HEK293 (cell line): ENCODE results near the gene SCRN2.

Experiments used
- CTCF ChIA-PET: fragments of 350-600 bp; formaldehyde crosslinking; extraction: SDS; loops from one replicate; lab custom pipeline; 2021; ENCODE audit warnings: antibody characterized with exemption; lab: Yijun Ruan, JAX
- POLR2A ChIA-PET: fragments of 300-600 bp; formaldehyde crosslinking; extraction: SDS; loops from one replicate; lab custom pipeline; 2020; ENCODE audit warnings: antibody characterized with exemption, inconsistent platforms; lab: Yijun Ruan, JAX
- H3K27ac ChIP-seq: fragments of 200-500 bp; sonication (Bioruptor generic); 2 replicates; pipeline ENCODE4 v1.5.1; 2014; ENCODE audit warnings: low read depth, low read length, control low read depth, inconsistent platforms; ENCODE audit errors: extremely low read depth
- H3K36me3 ChIP-seq, 2 experiments: fragments of 200-500 bp in 1 of 2; sonication (Bioruptor generic) in 1 of 2; 1 replicate in 1 of 2; 2 replicates in 1 of 2; pipeline ENCODE4 v1.5.1; 2014 to 2017; ENCODE audit warnings: inconsistent platforms in 2 of 2, low read length in 2 of 2; ENCODE audit not compliant: control insufficient read depth in 2 of 2, insufficient read depth in 1 of 2
- H3K4me1 ChIP-seq: fragments of 200-500 bp; sonication (Bioruptor generic); 2 replicates; pipeline ENCODE4 v1.5.1; 2014; ENCODE audit warnings: mild to moderate bottlenecking, low read length, inconsistent platforms; ENCODE audit not compliant: control insufficient read depth, insufficient read depth
- H3K4me3 ChIP-seq: 2 replicates; pipeline ENCODE4 v1.5.1; 2011; ENCODE audit warnings: low read depth, mild to moderate bottlenecking, control low read depth, low read length, moderate library complexity
- H3K9me3 ChIP-seq: fragments of 200-500 bp; sonication (Bioruptor generic); 2 replicates; pipeline ENCODE4 v1.5.1; 2014; ENCODE audit warnings: low read depth, low read length, inconsistent platforms; ENCODE audit not compliant: control insufficient read depth, insufficient read depth
- ZNF175 ChIP-seq: fragments of 450-650 bp; formaldehyde crosslinking; IDR thresholded peaks from 2 replicates; pipeline ENCODE4 v1.5.1; 2016; ENCODE audit warnings: missing biosample characterization, missing genetic modification characterization
- ZNF292 ChIP-seq: fragments of 450-650 bp; formaldehyde crosslinking; IDR thresholded peaks from 2 replicates; pipeline ENCODE4 v1.5.1; 2016; ENCODE audit warnings: low read depth, missing biosample characterization, missing genetic modification characterization, borderline replicate concordance
- ZNF324 ChIP-seq: fragments of 450-650 bp; formaldehyde crosslinking; IDR thresholded peaks from 2 replicates; pipeline ENCODE4 v1.5.1; 2016; ENCODE audit warnings: missing biosample characterization, missing genetic modification characterization
- ZNF366 ChIP-seq: fragments of 450-650 bp; formaldehyde crosslinking; conservative IDR thresholded peaks from 2 replicates; pipeline ENCODE4 v1.5.1; 2016; ENCODE audit warnings: missing biosample characterization, missing genetic modification characterization
- ZNF37A ChIP-seq: fragments of 450-650 bp; IDR thresholded peaks from 2 replicates; pipeline ENCODE4 v1.5.1; 2018; ENCODE audit warnings: missing biosample characterization, missing genetic modification characterization
- ZNF521 ChIP-seq: fragments of 450-650 bp; formaldehyde crosslinking; IDR thresholded peaks from 2 replicates; pipeline ENCODE4 v1.5.1; 2017; ENCODE audit warnings: missing biosample characterization, mild to moderate bottlenecking, missing genetic modification characterization
- ZNF843 ChIP-seq: fragments of 450-650 bp; formaldehyde crosslinking; IDR thresholded peaks from 2 replicates; pipeline ENCODE4 v1.5.1; 2016; ENCODE audit warnings: missing biosample characterization, missing genetic modification characterization
- TF ChIP-seq, protein P1 (sequence below): fragments of 450-650 bp; formaldehyde crosslinking; IDR thresholded peaks from 2 replicates; pipeline ENCODE4 v1.5.1; 2016; ENCODE audit warnings: missing biosample characterization, missing genetic modification characterization, borderline replicate concordance
- TF ChIP-seq, protein P2 (sequence below): fragments of 450-650 bp; formaldehyde crosslinking; IDR thresholded peaks from 2 replicates; pipeline ENCODE4 v1.5.1; 2016; ENCODE audit warnings: missing biosample characterization, missing genetic modification characterization
- TF ChIP-seq, protein P3 (sequence below): fragments of 450-650 bp; formaldehyde crosslinking; IDR thresholded peaks from 2 replicates; pipeline ENCODE4 v1.5.1; 2016; ENCODE audit warnings: missing biosample characterization, missing genetic modification characterization
- TF ChIP-seq, protein P4 (sequence below): fragments of 450-650 bp; formaldehyde crosslinking; IDR thresholded peaks from 2 replicates; pipeline ENCODE4 v1.5.1; 2016; ENCODE audit warnings: missing biosample characterization, missing genetic modification characterization
- TF ChIP-seq, protein P5 (sequence below): fragments of 450-650 bp; formaldehyde crosslinking; IDR thresholded peaks from 2 replicates; pipeline ENCODE4 v1.5.1; 2016; ENCODE audit warnings: missing biosample characterization, missing genetic modification characterization
- TF ChIP-seq, protein P6 (sequence below): fragments of 450-650 bp; formaldehyde crosslinking; IDR thresholded peaks from 2 replicates; pipeline ENCODE4 v1.5.1; 2017; ENCODE audit warnings: missing biosample characterization, missing genetic modification characterization

SCRN2 gene

DNA sequence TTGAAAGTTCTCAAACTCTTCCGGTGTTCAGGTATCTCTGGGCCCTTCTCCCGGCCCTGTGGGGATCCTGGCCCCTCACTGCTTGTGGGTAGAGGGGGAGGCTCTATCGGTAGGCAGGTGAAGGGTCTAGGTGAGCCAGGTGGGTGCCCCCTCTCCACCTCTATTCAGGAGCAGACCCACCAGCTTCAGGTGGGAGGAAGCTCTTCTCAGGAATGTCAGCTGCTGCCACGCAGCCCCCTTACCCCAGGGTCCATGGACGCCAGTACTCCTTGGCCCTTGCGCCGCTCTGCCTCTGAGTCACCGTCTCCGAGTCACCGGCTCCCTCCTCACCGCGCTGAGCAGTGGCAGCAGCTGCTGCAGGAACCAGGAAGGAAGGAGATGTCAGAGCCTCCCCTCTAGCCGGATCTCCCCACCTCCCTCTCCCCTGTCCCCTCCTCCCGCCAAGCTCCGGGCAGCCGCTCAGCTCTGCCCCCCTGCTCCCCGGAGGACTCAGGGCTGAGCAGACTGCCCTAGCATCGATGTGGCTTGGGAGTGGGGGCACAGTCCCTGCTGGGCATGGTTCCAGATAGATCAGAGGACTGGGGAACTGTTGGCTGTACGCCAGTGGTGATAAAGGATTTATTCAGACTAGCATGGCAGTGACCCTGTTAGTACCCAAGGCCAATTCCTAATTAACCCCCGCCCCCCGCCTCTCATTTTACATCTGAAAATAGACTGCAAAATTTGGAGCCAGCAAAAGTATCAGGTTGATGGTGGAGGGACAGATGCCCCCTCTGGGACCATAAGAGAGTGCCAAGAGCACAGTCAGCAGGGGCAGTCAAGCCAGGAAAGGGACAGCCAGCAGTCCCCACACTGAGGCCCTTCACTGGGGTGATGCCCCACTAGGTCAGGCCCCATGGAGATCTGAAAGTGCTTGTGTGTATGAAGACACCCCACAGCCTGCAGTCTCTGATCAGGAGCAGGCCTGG is 19.4 kb downstream of the SCRN2 start, which contains the start of gene OSBPL7 (continued):
- TF ChIP-seq, protein P1, sequence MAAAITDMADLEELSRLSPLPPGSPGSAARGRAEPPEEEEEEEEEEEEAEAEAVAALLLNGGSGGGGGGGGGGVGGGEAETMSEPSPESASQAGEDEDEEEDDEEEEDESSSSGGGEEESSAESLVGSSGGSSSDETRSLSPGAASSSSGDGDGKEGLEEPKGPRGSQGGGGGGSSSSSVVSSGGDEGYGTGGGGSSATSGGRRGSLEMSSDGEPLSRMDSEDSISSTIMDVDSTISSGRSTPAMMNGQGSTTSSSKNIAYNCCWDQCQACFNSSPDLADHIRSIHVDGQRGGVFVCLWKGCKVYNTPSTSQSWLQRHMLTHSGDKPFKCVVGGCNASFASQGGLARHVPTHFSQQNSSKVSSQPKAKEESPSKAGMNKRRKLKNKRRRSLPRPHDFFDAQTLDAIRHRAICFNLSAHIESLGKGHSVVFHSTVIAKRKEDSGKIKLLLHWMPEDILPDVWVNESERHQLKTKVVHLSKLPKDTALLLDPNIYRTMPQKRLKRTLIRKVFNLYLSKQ: no peak
- TF ChIP-seq ZNF843 (tag by site-specific recombination) (no peak; the same call in 1 of the 2 replicates), ZNF37A (tag by site-specific recombination) (peak; percentile 72; the same call in 1 of the 2 replicates), ZNF366 (tag by site-specific recombination) (peak; percentile 96), ZNF292 (tag by site-specific recombination) (no peak), ZNF521 (tag by site-specific recombination) (no peak), ZNF324 (tag by site-specific recombination) (peak; percentile 49; the same call in 1 of the 2 replicates), ZNF175 (tag by site-specific recombination) (no peak)
- TF ChIP-seq, protein P2, sequence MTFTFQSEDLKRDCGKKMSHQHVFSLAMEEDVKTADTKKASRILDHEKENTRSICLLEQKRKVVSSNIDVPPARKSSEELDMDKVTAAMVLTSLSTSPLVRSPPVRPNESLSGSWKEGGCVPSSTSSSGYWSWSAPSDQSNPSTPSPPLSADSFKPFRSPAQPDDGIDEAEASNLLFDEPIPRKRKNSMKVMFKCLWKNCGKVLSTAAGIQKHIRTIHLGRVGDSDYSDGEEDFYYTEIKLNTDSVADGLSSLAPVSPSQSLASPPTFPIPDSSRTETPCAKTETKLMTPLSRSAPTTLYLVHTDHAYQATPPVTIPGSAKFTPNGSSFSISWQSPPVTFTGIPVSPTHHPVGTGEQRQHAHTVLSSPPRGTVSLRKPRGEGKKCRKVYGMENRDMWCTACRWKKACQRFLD (tag by site-specific recombination): no peak
- TF ChIP-seq, protein P3, sequence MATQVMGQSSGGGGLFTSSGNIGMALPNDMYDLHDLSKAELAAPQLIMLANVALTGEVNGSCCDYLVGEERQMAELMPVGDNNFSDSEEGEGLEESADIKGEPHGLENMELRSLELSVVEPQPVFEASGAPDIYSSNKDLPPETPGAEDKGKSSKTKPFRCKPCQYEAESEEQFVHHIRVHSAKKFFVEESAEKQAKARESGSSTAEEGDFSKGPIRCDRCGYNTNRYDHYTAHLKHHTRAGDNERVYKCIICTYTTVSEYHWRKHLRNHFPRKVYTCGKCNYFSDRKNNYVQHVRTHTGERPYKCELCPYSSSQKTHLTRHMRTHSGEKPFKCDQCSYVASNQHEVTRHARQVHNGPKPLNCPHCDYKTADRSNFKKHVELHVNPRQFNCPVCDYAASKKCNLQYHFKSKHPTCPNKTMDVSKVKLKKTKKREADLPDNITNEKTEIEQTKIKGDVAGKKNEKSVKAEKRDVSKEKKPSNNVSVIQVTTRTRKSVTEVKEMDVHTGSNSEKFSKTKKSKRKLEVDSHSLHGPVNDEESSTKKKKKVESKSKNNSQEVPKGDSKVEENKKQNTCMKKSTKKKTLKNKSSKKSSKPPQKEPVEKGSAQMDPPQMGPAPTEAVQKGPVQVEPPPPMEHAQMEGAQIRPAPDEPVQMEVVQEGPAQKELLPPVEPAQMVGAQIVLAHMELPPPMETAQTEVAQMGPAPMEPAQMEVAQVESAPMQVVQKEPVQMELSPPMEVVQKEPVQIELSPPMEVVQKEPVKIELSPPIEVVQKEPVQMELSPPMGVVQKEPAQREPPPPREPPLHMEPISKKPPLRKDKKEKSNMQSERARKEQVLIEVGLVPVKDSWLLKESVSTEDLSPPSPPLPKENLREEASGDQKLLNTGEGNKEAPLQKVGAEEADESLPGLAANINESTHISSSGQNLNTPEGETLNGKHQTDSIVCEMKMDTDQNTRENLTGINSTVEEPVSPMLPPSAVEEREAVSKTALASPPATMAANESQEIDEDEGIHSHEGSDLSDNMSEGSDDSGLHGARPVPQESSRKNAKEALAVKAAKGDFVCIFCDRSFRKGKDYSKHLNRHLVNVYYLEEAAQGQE: no peak
- TF ChIP-seq, protein P4, sequence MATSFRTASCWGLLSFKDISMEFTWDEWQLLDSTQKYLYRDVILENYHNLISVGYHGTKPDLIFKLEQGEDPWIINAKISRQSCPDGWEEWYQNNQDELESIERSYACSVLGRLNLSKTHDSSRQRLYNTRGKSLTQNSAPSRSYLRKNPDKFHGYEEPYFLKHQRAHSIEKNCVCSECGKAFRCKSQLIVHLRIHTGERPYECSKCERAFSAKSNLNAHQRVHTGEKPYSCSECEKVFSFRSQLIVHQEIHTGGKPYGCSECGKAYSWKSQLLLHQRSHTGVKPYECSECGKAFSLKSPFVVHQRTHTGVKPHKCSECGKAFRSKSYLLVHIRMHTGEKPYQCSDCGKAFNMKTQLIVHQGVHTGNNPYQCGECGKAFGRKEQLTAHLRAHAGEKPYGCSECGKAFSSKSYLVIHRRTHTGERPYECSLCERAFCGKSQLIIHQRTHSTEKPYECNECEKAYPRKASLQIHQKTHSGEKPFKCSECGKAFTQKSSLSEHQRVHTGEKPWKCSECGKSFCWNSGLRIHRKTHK: no peak
- TF ChIP-seq, protein P5, sequence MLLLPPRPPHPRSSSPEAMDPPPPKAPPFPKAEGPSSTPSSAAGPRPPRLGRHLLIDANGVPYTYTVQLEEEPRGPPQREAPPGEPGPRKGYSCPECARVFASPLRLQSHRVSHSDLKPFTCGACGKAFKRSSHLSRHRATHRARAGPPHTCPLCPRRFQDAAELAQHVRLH (tag by site-specific recombination): no peak
- TF ChIP-seq, protein P6, sequence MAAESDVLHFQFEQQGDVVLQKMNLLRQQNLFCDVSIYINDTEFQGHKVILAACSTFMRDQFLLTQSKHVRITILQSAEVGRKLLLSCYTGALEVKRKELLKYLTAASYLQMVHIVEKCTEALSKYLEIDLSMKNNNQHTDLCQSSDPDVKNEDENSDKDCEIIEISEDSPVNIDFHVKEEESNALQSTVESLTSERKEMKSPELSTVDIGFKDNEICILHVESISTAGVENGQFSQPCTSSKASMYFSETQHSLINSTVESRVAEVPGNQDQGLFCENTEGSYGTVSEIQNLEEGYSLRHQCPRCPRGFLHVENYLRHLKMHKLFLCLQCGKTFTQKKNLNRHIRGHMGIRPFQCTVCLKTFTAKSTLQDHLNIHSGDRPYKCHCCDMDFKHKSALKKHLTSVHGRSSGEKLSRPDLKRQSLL (tag by site-specific recombination): peak; percentile 91

DNA sequence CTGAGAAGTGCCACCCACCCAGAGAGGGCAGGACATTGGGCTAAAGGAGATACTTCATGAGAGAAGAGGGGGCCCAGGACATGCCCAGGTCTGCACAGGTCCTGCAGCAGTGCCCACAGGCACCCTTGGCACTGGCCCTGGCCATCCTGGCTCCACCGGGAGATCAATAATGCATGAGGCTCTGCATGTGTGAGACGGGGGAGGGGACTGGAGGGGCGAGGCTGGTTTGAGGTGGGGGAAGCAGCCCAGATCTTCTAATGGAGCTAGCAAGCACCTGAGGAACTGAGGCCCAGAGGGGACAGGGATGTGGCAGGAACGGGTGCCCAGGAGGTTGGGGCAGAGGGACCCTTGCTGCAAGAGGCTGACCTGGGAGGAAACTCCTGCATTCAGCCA is 20.0 kb downstream of the SCRN2 start:
- CTCF ChIA-PET: interaction anchor here (0.5 to 2.8 kb wide), 5 partner anchors 19 to 320 kb away, joined by 3 to 10 read pairs (median 6); no protein-coding TSS in a partner anchor
- Histone ChIP-seq H3K4me1 (peaks cover 3% of the 10 kb centered on the region), H3K4me3 (peak overlapping the region; percentile 52), H3K36me3 (peaks cover 10 to 62% of the 10 kb centered on the region in 2 experiments; a peak in 2 of 3 replicates), H3K27ac (peak overlapping the region; percentile 42; the same call in 1 of the 2 replicates), H3K9me3 (no peaks in the 10 kb centered on the region)
- POLR2A ChIA-PET: interaction anchor here (0.5 to 2.6 kb wide), 8 partner anchors 10 to 127 kb away, joined by 3 to 50 read pairs (median 6); partner anchors contain the start of genes LRRC46, MRPL10, SCRN2 and SP2
- TF ChIP-seq ZNF292 (tag by site-specific recombination): no peak
